Measurements from ENCODE around the gene CHD2.
"Not testable (repeated sequence)": the region's sequence is repeated elsewhere in the genome, so short reads cannot be mapped to it uniquely, and the experiment has no call there.

The CHD2 gene

GRCh38 chr15:93049914-93050578, 149.9 kb downstream of the CHD2 start:
- DNase-seq (ENCODE audit: low spot score) = no peak

GRCh38 chr15:93050648-93051047, 150.5 kb downstream of the CHD2 start:
- DNase-seq (ENCODE audit: low spot score) = no peak

GRCh38 chr15:93051236-93052089, 151.3 kb downstream of the CHD2 start:
- no peak for DNase-seq (ENCODE audit: low spot score)

GRCh38 chr15:93052090-93052879, 152.2 kb downstream of the CHD2 start:
- no peak for DNase-seq (ENCODE audit: low spot score)

- DNase-seq (ENCODE audit: low spot score) = no peak
Measured at GRCh38 chr15:93055211-93055610, 155.1 kb downstream of the CHD2 start.

- no peak for DNase-seq (ENCODE audit: low spot score)
Measured at GRCh38 chr15:93056836-93057235, 156.7 kb downstream of the CHD2 start.

GRCh38 chr15:93057618-93058017, 157.5 kb downstream of the CHD2 start:
- no peak for DNase-seq (ENCODE audit: low spot score)

GRCh38 chr15:93058128-93058527, 158.0 kb downstream of the CHD2 start:
- no peak for DNase-seq (ENCODE audit: low spot score)

- no peak for DNase-seq (ENCODE audit: low spot score)
Measured at GRCh38 chr15:93058904-93059427, 158.8 kb downstream of the CHD2 start.

GRCh38 chr15:93059442-93059841, 159.3 kb downstream of the CHD2 start:
- DNase-seq (ENCODE audit: low spot score) = no peak

GRCh38 chr15:93060336-93061248, 160.5 kb downstream of the CHD2 start:
- no peak for DNase-seq (ENCODE audit: low spot score)

- not testable (repeated sequence) for DNase-seq (ENCODE audit: low spot score)
Measured at GRCh38 chr15:93062628-93063261, 162.6 kb downstream of the CHD2 start.

GRCh38 chr15:93063262-93063671, 163.1 kb downstream of the CHD2 start:
- DNase-seq (ENCODE audit: low spot score) = no peak

GRCh38 chr15:93063796-93064690, 163.9 kb downstream of the CHD2 start:
- no peak for DNase-seq (ENCODE audit: low spot score)

- DNase-seq (ENCODE audit: low spot score) = no peak
Measured at GRCh38 chr15:93065641-93066045, 165.5 kb downstream of the CHD2 start.

- DNase-seq (ENCODE audit: low spot score) = no peak
Measured at GRCh38 chr15:93066224-93066681, 166.1 kb downstream of the CHD2 start.

- no peak for DNase-seq (ENCODE audit: low spot score)
Measured at GRCh38 chr15:93066834-93067648, 166.9 kb downstream of the CHD2 start.

- DNase-seq (ENCODE audit: low spot score) = no peak
Measured at GRCh38 chr15:93067649-93068085, 167.5 kb downstream of the CHD2 start.
